Brain microvascular endothelial cell (primary cell): ENCODE results near the gene NFE2L3.
A peak's percentile ranks its signal among the peaks of the same experiment; 100 is the strongest.

ENCODE experiments used
- DNase-seq: peaks from one replicate; pipeline ENCODE4 v3.0.0-alpha.2; 2020
- H3K27ac ChIP-seq: fragments of 250-450 bp; sonication (Bioruptor Pico); 2 replicates; pipeline ENCODE4 v1.5.1; 2020; ENCODE audit warnings: mild to moderate bottlenecking, moderate library complexity
- H3K27me3 ChIP-seq: fragments of 250-450 bp; sonication (Bioruptor Pico); replicated peaks from 2 replicates; pipeline ENCODE4 v1.5.1; 2020; ENCODE audit warnings: mild to moderate bottlenecking
- H3K36me3 ChIP-seq: fragments of 250-450 bp; sonication (Bioruptor Pico); replicated peaks from 2 replicates; pipeline ENCODE4 v1.5.1; 2020; ENCODE audit warnings: mild to moderate bottlenecking
- H3K4me3 ChIP-seq: 2 replicates; pipeline ENCODE4 v1.5.1; 2011; ENCODE audit warnings: low read depth, mild to moderate bottlenecking, control low read depth, low read length, moderate library complexity
- CTCF ChIP-seq: IDR thresholded peaks from 2 replicates; pipeline ENCODE4 v1.5.1; 2011; ENCODE audit warnings: low read depth, mild to moderate bottlenecking, moderate library complexity, low read length, control low read depth, inconsistent platforms; ENCODE audit errors: missing control alignments
- in situ Hi-C: cut with HindIII; loops from 2 replicates; pipeline ENCODE4 v1.10.0; 2017; ENCODE audit warnings: low sequenced_read_pairs, low pct_ligation_motif_present

The NFE2L3 gene

GRCh38 chr7:26178272-26178960, 26.4 kb downstream of the NFE2L3 start:
- in situ Hi-C loops = no loop called here
- no peaks in the 10 kb centered on the region for H3K27me3 ChIP-seq
- no peak overlapping the region for H3K4me3 ChIP-seq
- no peak overlapping the region for H3K27ac ChIP-seq
- no peak for DNase-seq
- TF ChIP-seq CTCF = no peak
- H3K36me3 ChIP-seq = no peaks in the 10 kb centered on the region

GRCh38 chr7:26179422-26179821, 27.4 kb downstream of the NFE2L3 start:
- no peak overlapping the region for H3K27ac ChIP-seq
- in situ Hi-C loops = no loop called here
- no peak for DNase-seq
- no peak overlapping the region for H3K4me3 ChIP-seq
- no peaks in the 10 kb centered on the region for H3K27me3 ChIP-seq
- TF ChIP-seq CTCF = no peak
- H3K36me3 ChIP-seq = no peaks in the 10 kb centered on the region

GRCh38 chr7:26179826-26180497, 28.0 kb downstream of the NFE2L3 start:
- Histone ChIP-seq H3K4me3 (no peak overlapping the region), H3K36me3 (no peaks in the 10 kb centered on the region), H3K27me3 (no peaks in the 10 kb centered on the region), H3K27ac (no peak overlapping the region)
- TF ChIP-seq CTCF = no peak
- DNase-seq = no peak
- in situ Hi-C loops = no loop called here

GRCh38 chr7:26180792-26181198, 28.8 kb downstream of the NFE2L3 start:
- no peak for DNase-seq
- Histone ChIP-seq H3K27me3 (no peaks in the 10 kb centered on the region), H3K27ac (peak overlapping the region; percentile 4), H3K4me3 (no peak overlapping the region), H3K36me3 (no peaks in the 10 kb centered on the region)
- TF ChIP-seq CTCF = no peak
- in situ Hi-C loops = no loop called here

- Histone ChIP-seq H3K4me3 (no peak overlapping the region), H3K36me3 (no peaks in the 10 kb centered on the region), H3K27ac (no peak overlapping the region), H3K27me3 (no peaks in the 10 kb centered on the region)
- DNase-seq = no peak
- TF ChIP-seq CTCF = no peak
- in situ Hi-C loops = no loop called here
These were observed 29.7 kb downstream of the NFE2L3 start for GRCh38 chr7:26181474-26182227.
